RPMI7951 (cell line): ENCODE data around the gene ELAVL4. TPM values are rescaled to one million over a fixed set of nuclear protein-coding genes. Genes with fewer than 3 reads are reported as not detected.

ENCODE experiments used
- DNase-seq: peaks from one replicate; pipeline ENCODE4 v3.0.0-alpha.2; 2012; ENCODE audit warnings: low read depth
- total RNA-seq: library from RNA; depleted of rRNA; stranded (reverse); fragments of >200 nt; shearing (Covaris generic); gene quantifications from 2 replicates; pipeline ENCODE4 v1.2.3, GENCODE V29; 2014; rRNA removed

Gene ELAVL4
- not detected in 2 replicates for total RNA-seq

DNA sequence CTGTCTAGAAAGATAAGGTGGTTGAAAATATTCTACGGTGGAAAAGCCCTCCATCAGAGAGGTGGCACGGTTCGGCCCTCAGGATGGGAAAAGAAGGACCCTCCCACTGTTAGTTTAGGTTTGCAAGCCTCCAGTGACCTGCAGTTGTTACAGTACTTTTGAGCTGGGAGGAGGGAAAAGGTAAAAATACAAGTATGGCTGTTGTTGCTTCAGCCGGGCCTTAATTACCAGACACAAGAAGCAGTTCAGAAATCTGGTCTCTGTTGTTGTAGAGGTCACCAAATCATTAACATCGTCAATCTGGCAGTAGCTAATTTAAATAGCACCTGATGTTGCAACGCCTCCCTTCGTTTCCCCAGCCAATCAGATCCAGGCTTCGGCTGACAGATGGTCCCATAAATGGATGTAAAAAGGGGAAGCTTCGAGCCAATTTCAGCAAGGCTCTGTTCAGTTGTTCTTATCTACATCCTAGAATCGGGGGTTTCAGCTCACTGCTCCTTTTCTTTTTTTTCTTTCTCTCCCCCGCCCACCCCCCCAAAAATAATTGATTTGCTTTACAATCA, at the start of gene ELAVL4:
ELAVL4 (plus strand) TSS at position 424 of the 563 bp plus-strand sequence. CDS start 270 bp downstream, outside the sequence.
- no peak for DNase-seq

DNA sequence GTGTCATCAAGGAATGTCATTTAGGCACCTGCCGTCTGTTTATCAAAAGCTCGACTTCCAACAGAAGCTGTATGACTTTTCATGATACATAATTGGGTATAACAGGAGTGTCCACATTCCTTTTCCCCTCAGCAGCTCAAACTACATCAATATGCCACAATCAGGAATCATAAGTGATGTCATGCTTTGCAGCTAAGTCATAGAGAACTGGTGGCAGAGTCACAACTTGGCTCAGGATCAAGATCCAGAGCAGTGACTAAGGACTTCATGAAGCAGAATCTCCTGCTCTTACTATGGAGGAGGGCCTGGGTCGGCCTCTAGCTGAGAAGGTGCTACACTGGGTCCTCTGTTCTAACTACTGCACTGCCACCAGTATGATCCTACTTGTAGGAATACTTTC, 48.4 kb upstream of the ELAVL4 start:
- no peak for DNase-seq

DNA sequence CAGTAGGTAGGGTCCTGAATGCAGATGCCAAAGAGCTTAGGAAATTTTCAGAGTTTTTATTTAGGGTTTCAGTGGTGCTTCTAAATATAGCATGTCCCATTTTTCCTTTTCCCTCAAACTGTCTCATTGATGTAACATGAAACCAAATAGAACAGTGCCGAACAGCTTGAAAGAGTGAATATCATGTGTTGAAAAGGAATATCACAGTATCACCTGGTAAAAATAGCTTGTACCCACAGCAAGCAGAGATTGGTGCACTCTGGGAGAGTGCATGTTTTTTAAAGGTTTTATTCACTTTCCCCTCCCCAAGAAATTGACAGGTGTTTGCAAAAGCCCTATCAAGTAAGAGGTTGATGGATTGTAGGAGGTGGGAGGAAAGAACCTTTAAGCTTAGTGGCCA, 41.9 kb upstream of the ELAVL4 start:
- DNase-seq, result no peak

DNA sequence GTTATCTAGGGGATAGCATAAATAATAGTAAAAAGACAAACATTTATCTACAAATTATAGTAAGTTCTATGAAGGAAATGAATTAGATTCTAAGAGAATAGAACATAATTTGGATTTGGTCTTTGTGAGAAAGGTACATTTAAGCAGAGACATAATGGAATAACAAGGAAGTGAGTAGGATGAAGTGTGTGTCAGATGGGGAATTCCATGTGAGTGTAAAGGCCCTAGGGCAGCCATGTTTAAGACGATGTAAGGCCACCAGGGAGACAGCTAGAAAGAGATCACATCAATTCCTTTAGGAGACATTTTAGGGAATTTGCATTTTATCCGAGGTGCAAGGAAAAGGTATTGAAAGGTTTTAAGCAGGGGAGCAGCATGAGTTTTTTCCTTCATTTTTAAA, 33.8 kb upstream of the ELAVL4 start:
- DNase-seq, result no peak

DNA sequence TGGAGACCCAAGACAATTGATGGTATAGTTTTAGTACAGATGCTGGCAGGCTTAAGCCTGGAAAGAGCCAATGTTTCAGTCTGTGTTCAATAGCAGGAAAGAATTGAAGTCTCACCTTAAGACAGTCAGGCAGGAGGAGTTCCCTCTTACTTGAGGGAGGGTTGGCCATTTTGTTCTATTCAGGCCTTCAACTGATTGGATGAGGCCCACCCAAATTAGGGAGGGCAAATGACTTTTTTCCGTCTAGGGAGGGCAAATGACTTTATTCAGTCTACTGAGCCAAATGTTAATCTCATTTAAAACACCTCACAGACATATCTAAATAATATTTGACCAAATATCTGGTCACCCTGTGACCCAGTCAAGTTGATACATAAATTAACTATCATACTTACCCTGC, 31.4 kb upstream of the ELAVL4 start:
- no peak for DNase-seq

DNA sequence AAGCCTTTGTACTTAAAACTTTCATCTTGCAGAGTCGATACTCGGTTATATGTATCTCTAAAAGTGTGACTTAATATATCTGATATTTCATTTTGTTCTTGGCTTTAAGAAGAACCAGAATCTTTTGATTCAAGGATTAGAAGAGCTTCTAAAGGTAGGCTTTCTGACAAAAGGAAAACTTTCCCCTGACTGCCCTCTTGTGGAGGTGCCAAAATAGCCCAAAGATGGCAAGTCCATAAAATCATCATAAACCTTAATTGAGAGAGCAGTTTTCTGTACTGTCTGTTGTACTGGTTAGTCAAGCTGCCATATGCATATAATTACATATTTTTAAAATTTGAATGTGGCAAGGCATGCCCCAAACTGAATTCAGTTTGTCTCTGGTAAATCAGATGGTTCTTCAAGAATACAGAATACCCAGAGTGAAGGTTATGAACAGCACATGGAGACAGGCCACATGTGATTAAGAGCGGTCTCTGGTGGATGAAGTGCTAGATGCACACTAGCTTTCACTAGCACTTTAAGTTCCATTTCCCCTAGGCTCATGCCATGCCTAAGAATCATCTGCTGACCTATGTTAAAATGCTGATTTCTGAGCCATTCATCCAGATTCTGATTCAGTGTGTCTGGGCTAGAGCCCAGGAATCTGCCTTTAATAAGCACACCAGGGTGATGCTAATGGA, 27.7 kb upstream of the ELAVL4 start:
- no peak for DNase-seq

DNA sequence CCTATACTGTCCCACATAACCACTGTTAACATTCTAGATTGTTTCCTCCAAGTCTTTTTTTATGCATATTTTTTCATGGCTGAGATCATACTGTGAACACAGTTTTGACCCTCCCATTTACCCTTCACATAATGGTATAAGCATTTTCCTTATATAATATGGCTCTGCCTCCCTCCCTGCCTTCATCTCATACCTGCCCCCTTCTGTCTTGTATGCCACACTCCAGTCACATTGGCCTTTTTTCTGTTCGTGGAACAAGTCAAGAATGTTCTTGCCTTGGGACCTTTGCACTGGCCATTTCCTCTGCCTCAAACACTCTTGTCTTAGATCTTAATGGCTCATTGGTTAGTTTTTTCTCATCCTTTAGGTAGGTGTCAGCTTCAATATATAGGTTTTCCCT, 24.3 kb upstream of the ELAVL4 start:
- no peak for DNase-seq

DNA sequence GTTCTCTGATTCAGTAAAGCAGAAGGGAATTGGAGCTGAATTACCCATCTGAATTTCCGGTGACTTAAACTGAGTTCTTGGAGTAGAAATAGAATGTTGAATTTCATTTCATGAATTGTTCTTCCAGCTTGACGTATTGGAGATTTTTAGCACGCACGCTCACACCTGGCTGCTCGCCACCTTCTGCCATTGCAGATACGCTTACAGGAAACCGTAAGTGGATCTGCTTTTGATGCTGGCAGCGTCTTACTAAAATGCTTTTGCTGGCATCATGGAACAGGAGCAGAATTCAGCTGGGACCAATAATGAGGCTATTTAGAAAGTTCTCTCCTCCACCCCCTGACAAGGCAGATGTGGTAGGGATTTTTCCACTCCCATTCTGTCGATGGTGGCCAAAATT, 17.7 kb upstream of the ELAVL4 start:
- no peak for DNase-seq

DNA sequence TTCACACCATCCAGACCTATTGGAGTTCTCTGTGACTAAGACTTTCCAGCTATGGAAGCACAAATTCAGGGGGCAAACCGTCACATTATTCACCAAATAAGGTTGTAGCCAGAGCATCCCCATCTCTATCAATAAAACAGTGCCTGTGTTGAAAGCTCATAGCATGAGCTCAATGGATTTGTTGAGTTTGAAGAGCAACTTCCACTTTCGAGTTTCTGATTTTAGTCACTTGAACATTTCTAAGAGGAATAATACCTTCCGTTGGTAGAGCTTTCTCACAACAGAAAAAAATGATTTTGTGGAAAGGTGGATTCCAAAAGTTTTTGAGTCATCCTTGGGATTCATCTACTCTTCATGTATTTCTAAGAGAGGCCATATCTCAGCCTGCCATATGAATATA, 13.0 kb upstream of the ELAVL4 start:
- no peak for DNase-seq

DNA sequence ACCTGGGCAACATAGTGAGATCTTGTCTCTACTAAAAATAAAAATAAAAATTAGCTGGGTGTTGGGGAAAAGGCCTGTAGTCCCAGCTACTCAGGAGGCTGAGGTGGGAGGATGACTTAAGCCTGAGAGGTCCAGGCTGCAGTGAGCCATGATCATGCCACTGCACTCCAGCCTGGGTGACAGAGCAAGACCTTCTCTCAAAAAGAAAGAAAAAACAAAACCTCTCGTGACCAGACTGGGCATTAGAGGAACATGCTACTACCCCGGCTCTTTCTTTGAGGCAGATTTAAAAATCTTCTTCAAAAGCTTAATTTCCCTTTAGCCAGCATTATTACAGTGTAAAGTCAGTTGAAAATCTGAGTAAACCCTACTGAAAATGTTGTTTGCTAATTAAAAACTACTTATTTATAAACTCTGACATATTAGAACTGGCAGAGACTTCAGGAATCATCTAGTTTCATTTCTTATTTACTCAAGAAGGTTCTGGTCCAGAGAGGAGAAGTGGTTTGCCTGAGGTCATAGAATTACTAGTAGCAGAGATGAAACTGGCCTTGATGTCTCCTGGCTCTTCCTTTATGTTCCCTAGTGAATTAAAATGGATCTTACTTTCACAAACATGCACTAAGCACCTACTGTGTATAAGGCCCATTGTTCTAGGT, 11.6 kb upstream of the ELAVL4 start:
- no peak for DNase-seq

DNA sequence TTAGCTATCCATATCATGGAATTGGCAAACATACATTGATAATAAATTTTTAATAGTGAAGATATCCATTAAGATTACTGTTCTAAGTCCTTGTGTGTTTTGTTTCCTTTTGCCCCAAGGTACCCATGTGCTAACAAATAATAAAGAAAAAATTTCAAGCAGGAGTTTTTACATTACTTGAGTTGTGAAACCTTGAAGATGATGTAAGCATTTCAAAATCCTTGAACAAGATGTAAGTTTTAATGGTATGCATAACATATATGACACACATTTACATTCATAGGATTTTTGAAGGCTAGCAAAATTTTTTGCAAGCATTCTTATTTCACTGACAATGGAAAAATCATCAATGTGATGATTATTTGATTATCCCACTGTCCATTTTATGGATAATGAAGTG, 10.9 kb upstream of the ELAVL4 start:
- DNase-seq, result no peak

DNA sequence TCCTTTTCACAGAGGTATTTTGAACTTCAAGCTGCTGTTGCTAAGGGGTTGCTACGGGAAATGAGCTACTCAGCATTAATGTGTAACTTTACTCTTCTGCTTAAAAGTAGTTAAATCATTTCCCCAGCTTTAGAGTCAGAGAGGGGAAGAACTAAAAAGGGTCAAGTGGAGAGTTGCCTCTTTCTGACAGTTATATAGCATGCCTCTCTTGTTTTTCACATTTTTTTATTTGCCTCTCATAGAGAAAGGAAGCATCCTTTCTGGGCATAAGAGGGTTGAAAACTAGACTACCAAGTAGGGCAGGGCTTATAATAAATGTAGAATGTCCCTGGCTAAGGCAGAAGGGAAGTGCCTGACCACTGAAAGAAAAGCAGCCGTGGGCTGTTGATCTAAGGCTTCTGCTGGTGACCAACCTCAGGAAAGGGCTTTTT, 10.1 kb upstream of the ELAVL4 start:
- DNase-seq, result no peak

DNA sequence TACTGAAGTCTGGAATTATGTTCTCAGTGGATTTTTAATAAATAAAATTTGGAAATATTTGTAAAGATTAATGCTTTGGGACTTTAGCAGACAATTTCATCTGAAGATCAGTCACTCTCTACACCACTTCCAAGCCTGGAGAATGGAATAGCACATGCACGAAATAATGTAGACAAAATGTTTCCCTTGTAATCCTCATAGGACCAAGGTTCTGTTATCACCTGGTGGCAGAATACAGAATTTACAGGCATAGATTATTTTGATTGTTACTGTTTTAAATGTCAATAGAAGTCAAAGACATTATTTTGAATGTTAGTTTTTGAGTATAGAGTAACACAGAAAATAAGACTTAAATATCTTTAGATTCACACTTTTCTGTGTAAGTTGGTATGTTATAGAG, 9.1 kb upstream of the ELAVL4 start:
- DNase-seq, result no peak

DNA sequence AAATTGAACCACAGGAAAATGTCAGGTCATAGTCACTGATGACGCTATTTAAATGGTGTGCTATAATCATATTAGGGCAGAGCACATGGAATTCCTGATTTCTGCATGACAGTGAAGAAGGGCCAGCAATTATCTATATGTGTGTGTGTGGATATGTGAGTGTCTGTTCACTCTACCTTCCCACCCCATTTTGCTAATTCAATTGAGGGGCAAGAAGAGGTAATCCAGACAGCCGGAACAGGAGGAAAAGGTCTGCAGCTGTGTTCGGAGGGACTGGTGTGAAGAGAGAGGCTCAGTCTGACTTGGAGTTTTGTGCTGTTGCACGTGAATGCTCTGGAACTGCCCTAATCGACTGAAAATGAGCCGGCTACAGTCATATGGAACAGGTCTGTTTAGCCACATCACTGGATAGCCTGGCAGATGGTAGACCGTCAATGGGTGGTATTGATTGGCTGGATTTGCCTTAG, 5.1 kb upstream of the ELAVL4 start:
- DNase-seq, result no peak

DNA sequence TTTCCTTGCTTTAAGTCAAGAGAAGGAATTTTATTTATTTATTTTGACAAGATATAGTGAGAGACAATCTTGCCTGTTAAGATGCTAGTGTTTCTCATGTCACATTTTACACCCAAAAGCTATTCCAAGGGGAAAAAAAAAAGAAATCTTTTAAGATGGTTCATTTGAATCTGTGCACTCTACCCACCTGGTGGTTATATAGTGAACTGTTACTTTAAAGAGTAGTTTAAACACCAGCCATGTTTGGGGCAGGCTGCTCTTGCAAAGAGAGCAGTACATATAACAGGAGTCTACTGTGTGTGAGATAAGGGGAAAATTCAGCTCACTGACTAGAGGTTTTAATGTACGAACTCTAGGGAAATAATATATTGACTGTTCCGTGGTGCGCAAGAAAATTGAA, 3.3 kb upstream of the ELAVL4 start:
- DNase-seq, result no peak

DNA sequence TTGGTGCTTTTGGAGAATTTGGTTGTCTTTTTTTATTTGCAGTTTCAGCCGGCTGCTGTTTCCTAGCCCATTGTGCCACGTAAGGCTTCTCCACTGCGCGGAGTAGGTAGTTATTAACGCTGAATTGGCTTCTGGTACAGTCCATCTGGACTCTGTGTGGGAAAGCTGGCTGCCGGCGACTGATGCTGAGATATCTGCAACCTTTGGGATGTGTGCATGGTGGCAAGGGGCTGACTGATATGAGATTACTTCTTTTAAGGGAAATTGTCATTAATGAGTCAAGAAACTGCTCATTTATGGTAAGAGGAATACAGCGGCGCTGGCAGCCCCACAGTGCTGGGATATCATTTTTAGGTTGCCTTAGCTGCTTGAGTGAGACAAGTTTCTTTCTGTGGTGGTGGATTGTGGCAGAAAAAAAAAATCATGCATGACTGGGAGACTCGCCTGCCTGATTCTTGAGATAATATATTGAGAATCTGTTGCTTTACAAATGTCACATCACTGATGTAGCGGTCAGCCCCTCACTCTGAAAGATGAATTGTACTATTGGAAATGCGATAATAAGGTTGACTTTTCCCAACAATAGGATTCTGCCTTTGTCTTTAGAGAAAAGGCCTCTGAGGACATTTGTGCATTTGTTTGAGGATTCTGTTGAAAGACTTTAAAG, 2.5 kb upstream of the ELAVL4 start:
- DNase-seq, result no peak

DNA sequence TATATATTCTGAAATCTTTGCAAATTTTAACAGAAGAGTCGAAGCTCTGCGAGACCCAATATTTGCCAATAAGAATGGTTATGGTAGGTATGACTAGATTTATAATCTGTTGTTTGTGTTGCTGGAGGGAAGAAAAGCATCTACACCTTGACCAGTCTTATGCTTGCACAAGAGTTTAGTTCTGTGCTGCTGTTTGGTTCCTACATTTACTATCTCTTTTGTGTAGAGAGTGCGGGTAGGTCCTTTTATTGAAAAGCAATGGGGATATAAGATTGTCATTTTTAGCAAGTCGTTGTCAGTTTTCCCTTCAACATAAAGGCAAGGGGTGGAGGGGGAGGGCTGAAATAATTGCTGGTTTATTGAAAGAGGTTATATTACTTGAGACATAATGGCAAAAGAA, 396 bp downstream of the ELAVL4 start:
- no peak for DNase-seq

DNA sequence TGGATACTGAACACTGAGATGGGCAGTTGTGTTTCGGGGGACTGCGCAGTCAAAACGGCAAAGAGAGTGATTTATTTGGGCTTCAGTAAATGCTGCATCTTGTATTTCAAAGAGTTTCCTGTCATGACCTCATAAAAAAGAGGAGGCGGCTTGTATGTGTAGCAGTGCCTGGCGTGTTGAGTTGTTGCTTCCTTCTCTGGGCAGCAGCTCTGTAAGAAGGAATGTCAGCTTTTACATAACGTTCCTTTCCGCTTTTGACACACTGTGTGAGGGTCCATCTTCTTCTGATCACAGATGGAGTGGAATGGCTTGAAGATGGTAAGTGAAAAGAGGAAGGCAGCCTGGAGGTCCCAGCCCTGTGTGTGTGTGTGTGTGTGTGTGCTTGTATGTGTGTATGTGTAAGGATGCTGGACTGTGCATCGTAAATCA, 941 bp downstream of the ELAVL4 start:
- no peak for DNase-seq

DNA sequence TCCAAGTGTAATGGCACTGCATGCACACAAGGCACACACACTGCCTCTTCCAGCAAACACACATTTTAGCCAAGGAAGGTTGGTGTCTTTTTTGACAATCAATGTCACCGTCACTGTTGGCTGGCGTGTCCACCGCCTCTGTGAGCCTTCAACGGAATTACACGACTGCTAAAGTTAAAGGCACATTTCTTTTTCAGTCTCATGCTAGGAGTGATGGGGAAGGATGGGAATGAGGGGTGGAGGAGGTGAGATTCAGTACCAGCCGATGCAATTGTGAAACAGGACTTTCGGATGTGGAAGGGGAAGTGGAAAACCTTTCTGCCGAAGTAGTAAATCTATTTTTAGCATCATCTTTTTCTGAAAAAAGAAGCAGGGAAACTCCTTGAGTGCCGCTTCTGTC, 1.4 kb downstream of the ELAVL4 start:
- no peak for DNase-seq

DNA sequence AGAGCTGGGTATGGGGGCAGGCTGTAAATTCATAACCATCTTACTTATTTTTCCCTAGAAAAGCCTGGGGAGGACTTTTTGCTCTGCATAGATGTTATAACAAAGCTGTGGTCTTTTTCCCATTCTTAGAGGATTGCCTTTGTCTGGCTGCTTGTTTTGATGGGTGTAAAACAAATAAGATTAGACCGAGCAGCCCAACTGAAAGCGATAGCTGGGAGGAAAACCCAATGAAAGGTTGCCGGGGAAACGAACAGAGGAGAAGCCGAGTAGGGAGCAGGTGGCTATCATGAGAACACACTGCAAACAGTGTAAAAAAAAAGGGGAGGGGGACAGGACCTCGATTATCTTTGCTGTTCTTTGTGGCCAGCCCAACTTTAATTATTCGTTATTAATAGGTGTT, 1.9 kb downstream of the ELAVL4 start:
- no peak for DNase-seq

DNA sequence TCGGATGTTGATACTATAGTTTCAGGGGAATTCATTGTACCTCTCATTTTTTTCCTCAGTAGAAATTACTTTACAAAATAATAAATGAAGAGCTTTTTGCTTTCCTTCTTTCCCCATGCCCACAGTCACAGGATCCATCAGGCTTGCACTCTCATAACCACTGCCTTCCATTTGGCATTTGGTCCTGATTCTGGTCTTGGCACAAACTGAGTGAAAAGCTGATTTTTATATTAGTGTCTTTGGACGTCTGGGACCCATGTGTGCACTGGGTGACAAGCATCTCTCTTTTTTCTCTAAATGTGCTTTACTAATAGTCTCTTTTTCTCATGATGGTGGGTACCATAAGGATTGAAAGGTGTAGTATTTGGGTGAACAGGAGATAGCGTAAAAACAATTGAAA, 2.8 kb downstream of the ELAVL4 start:
- no peak for DNase-seq

DNA sequence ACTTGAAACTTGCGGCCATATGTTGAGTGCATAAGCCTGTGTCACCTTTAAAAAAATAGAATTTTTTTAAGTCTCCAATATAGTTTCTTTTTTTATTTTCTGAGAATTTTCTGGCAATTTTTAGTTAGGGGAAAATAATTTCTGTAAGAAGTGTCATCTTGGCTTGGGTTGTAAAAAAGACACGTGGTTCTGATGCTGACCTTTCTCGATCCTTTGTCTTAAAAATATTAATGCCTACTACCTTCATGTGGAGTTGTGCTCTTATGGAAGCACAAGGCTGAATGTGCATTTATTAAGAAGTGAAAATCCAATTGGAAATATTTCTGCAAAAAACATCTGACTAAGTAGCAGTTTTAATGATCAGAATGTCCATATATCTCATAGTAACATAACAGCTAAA, 3.5 kb downstream of the ELAVL4 start:
- DNase-seq, result no peak

DNA sequence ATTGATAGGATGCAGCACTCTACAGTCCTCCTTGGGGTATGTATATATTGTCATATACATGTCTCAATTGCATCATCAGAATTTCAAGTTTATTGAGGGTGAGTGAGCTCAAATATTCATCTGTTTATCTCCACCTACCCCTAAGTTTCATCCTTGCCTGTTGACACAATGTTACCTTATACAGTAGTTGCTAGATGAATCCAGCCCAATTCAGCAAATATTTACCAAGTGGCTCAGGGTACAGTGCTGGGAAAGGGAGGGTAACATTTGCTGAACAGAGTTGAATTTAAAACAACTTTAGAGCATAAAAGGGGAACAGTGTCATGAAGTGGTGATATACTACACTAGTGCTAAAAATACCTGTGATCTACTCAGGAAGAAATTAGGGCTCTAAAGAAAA, 14.4 kb downstream of the ELAVL4 start:
- DNase-seq, result no peak
